Peyer's patch (tissue), 4 donors: Measurements from ENCODE around the gene PPP1CB.

ENCODE experiments used
- POLR2A ChIP-seq, 2 donors: fragments of 450-650 bp; IDR thresholded peaks; one replicate each; pipeline ENCODE4 v1.5.1; 2017; ENCODE audit warnings: antibody characterized with exemption in 2 of 2, mild to moderate bottlenecking in 2 of 2, moderate library complexity in 2 of 2
- TF ChIP-seq, protein P1 (sequence below), 6 experiments: fragments of 450-650 bp in 4 of 6; fragments of 200-600 bp in 2 of 6; sonication (generic) in 1 of 6; IDR thresholded peaks; one replicate each; pipeline ENCODE4 v1.5.1; 2017 to 2019; ENCODE audit warnings: antibody characterized with exemption in 6 of 6, mild to moderate bottlenecking in 3 of 6, moderate library complexity in 1 of 6

DNA sequence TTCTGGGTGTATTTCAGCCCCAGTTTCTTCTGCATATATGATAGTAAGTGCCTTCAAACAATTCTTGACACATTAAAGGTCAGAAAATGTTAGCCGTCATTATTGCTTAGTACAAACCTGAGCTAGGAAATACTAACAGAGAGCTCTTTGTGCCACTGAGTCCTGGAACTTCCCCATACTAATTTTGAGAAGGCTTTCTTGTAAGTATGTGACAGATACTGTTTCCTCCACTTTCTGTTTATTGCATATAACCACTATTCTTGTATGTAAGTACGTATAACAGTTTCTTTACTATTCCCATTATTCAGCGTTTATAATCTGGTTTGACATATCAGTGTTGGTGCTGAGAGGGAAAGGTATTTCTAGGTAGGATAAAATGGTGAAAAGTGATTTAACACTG lies 9.8 kb downstream of the PPP1CB start:
- TF ChIP-seq, protein P1, sequence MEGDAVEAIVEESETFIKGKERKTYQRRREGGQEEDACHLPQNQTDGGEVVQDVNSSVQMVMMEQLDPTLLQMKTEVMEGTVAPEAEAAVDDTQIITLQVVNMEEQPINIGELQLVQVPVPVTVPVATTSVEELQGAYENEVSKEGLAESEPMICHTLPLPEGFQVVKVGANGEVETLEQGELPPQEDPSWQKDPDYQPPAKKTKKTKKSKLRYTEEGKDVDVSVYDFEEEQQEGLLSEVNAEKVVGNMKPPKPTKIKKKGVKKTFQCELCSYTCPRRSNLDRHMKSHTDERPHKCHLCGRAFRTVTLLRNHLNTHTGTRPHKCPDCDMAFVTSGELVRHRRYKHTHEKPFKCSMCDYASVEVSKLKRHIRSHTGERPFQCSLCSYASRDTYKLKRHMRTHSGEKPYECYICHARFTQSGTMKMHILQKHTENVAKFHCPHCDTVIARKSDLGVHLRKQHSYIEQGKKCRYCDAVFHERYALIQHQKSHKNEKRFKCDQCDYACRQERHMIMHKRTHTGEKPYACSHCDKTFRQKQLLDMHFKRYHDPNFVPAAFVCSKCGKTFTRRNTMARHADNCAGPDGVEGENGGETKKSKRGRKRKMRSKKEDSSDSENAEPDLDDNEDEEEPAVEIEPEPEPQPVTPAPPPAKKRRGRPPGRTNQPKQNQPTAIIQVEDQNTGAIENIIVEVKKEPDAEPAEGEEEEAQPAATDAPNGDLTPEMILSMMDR (IDR thresholded peaks at IDR 0.05), result no peak
- TF ChIP-seq POLR2A (IDR thresholded peaks at IDR 0.05), result no peak
